ENCODE measurements around the gene KHNYN.
"Not testable (repeated sequence)": the region's sequence is repeated elsewhere in the genome, so short reads cannot be mapped to it uniquely, and the experiment has no call there.

KHNYN gene

DNA sequence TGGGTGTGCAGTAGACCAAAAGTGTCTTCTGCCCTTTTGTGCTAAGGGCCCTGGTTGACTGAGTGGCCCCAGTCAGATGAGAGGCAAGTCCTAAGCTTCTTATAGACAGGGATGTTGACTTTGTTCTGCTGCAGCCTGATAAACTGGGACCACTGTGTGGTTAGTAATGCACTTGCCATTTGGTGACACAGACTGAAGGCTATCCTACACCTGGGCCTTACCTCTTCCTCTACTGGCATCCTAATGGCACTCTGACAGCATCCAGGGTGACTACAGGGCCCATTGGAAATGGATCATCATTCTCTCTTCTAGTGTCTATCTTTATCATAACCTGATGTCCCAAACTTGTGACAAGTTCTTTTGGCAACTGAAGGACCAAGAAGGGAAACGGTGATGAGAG lies 9.5 kb downstream of the KHNYN start:
- DNase-seq = no peak

- DNase-seq = no peak
Observed at GRCh38 chr14:24439830-24440605, 10.3 kb downstream of the KHNYN start.

GRCh38 chr14:24440606-24441399 lies 11.0 kb downstream of the KHNYN start:
- DNase-seq = no peak

DNA sequence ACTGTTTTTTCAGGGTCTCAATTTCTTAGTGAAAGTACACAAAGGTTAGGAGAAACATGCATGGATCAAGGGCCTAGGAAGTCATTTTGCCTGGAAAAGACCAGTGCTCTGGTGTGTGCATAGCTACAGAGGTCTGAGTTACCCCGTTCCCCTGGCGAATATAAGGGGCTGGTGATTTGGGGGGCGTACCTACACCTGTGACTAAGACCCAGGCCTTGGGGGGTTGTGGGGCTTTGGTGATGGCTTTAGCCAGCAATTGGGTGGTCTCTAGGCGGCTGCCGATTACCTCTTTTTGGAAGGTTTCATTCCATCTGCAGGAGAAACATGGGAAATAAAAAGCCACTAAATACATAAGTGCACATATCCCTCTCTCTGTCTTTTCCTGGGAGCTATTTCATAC lies 11.7 kb downstream of the KHNYN start:
- DNase-seq = no peak

DNA sequence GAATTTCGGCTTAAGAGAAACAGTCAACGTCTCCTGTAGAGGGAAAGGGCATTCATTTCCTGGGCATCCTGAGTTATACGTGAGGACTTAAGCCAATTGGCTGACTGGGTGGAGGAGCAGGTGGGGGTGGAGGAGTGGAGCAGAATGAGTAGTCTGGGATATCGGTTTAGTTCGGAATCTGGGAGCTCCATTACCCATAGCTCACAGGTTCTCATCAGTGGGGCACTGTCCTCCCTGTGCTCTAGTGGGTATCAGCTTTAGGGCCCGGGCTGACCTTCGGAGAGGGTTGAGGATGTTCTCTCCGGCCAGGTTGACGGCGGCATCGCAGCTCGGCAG lies 12.1 kb downstream of the KHNYN start:
- peak; percentile 30 for DNase-seq

DNA sequence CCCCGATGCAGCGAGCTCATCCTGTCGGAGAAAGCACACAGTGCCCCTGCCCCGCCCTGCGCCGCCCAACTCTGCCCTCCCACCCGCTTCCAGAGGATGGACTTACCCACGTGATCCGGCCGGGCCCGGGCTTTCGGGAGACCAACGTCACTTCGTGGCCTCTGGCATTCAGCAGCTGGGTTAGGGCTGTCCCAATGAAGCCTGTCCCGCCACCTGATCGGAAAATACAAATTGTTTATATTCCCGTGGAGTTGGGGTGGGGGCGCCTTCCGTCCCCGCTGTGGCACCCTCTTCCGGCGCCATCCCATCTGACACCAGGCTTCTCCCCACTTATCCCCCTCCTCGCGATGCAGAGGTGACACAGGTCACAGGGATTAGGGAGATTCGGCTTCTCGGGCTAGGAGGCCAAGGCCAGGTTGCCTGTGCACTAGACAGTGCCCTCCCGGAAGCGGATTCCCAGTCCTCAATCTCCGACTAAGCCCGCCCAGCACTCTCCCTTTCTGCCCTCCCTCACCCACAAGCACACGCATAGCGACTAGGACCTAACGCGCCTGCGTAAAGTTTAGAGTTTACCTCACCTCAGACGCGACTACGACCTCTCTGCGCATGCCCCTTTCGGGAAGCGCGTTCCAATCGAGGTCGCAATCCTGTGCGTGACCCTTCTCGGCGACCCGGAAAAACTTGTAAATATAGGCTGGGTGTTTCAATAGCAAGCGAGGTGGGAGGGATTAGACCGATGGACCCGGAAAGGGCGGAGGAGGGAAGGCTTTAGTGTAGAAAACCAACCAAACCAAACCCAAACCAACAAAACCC lies 12.7 kb downstream of the KHNYN start, which contains the start of gene SDR39U1:
TSS of gene SDR39U1 (minus strand) at position 537 of the 813 bp plus-strand sequence. CDS start at position 530, 7 bp downstream.
- DNase-seq = peak; percentile 99

DNA sequence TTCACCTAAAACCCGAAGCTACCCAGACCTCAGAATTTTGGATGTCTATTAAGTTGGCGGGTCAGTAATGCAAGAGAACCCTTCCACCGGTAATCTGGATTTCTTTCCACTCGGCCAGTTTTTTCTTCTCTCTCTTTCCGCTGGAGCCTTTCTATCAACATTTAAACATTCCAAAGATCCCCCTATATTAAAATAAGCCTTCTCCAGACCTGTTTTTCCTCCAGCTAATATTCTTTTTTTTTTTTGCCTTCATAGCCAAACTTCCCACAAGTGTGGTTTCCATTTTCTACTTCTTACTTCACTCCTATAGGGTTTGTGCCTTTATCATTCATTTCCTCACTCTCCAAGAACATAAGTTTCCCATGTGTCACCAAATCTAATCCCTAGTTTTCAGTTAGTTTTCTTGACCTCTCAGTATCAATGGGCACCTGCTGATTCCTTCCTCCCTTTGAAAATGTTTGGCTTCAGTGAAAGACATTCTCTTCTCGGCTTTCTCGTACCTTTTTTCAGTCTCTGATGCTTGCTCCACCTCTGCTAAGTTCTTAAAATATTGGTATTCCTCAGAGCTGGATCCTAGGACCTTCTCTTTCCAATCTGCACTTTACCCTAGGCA lies 13.4 kb downstream of the KHNYN start:
- DNase-seq = no peak

DNA sequence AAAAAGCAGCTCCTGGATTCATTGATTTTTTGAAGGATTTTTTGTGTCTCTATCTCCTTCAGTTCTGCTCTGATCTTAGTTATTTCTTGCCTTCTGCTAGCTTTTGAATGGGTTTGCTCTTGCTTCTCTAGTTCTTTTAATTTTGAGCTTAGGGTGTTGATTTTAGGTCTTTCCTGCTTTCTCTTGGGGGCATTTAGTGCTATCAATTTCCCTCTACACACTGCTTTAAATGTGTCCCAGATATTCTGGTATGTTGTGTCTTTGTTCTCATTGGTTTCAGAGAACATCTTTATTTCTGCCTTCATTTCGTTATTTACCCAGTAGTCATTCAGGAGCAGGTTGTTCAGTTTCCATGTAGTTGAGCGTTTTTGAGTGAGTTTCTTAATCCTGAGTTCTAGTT lies 21.1 kb downstream of the KHNYN start:
- DNase-seq = not testable (repeated sequence)

GRCh38 chr14:24456980-24457379 lies 27.2 kb downstream of the KHNYN start:
- no peak for DNase-seq

GRCh38 chr14:24458736-24459135 lies 29.0 kb downstream of the KHNYN start:
- DNase-seq = no peak

DNA sequence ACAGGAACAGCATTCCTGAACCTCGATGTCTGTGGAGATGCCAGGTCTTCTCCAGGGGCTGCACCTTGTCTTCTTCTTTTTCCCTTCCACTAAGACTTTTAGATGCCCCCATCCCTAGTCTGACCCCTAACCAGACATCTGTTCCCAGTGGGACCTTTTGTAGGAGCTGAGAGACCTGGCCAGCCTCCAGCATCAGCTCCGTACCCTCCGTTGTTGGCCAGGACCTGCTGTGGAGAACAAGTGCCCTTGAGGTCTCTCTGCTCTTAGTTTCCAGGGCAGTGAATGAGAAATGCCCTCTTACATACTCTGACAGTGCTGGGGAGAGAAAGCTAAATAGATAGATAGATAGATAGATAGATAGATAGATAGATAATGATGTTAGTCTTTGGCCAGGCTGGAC lies 29.6 kb downstream of the KHNYN start:
- DNase-seq = no peak

GRCh38 chr14:24461336-24461735 lies 31.6 kb downstream of the KHNYN start:
- no peak for DNase-seq

- DNase-seq = no peak
Observed at GRCh38 chr14:24463017-24463883, 33.5 kb downstream of the KHNYN start.

GRCh38 chr14:24463884-24464785 lies 34.4 kb downstream of the KHNYN start:
- DNase-seq = no peak

- DNase-seq = no peak
Observed at GRCh38 chr14:24465368-24465767, 35.6 kb downstream of the KHNYN start.

DNA sequence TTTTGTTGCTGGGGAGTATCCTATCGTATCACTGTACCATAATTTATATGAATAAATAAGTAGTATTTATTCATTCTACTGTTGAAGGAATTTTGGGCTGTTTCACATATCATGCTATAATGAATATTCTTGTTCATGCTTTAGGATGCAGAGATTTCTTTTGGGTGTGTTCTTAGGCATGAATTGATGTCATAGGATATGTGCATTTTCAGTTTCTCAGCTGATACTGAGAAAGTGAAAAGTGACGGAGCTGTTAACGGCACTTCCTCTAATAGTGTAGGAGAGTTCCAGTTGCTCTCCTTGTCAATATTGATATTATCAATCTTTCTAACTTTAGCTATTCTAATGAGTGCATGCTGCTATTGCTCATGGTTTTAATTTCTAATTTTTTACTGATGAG lies 36.1 kb downstream of the KHNYN start:
- no peak for DNase-seq

GRCh38 chr14:24470450-24470849 lies 40.7 kb downstream of the KHNYN start:
- not testable (repeated sequence) for DNase-seq

- DNase-seq = no peak
Observed at GRCh38 chr14:24473211-24473610, 43.5 kb downstream of the KHNYN start.

GRCh38 chr14:24475261-24475660 lies 45.5 kb downstream of the KHNYN start:
- no peak for DNase-seq

GRCh38 chr14:24479999-24480398 lies 50.2 kb downstream of the KHNYN start:
- not testable (repeated sequence) for DNase-seq

Data from fibroblast of upper back skin (primary cell).